ENCODE data around the gene TTLL11.

GRCh38 chr9:122087406-122088200, 5.5 kb downstream of the TTLL11 start:
- TF ChIP-seq GATA2 (IDR thresholded peaks at IDR 0.05; ENCODE audit: low read depth, low read length), result no peak
- TF ChIP-seq GATA3 (IDR thresholded peaks at IDR 0.05; ENCODE audit: low read depth, low read length), result no peak

Data from SH-SY5Y (cell line).